GM10266 (cell line): ENCODE measurements around the gene CT45A5.
A peak's percentile ranks its signal among the peaks of the same experiment; 100 is the strongest.
"Not testable (repeated sequence)": the region's sequence is repeated elsewhere in the genome, so short reads cannot be mapped to it uniquely, and the experiment has no call there.

ENCODE experiments used
- DNase-seq: peaks from one replicate; pipeline ENCODE4 v3.0.0; 2012; ENCODE audit errors: extremely low spot score
- TF ChIP-seq, protein P1 (sequence below): IDR thresholded peaks from 2 replicates; pipeline ENCODE4 v1.5.1; 2012; ENCODE audit warnings: mild to moderate bottlenecking, low read depth; ENCODE audit not compliant: control insufficient read depth, insufficient read depth; ENCODE audit errors: missing control alignments

Gene CT45A5, protein sequence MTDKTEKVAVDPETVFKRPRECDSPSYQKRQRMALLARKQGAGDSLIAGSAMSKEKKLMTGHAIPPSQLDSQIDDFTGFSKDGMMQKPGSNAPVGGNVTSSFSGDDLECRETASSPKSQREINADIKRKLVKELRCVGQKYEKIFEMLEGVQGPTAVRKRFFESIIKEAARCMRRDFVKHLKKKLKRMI

DNA sequence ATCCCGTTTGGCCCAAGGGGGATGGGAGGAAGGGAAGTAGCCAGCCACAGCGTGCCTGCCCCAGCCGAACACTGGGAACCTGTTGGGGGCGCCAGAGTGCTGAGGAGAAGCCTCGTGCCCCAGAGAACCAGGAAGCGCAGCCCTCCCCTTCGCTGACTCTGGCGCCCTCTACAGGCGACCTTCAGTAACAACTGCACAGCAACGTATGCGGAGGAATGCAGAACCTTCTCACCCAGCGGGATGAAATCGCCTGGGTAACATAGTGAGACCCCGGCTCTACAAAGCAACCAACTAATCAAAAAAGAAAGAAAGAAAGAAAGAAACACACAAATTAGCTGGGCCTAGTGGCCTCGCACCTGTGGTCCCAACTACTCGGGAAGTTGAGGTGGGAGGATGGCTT lies at the start of gene CT45A5:
TSS of gene CT45A5 (minus strand) at position 101 of the 400 bp plus-strand sequence. CDS start 3,774 bp downstream, outside the sequence.
- not testable (repeated sequence) for DNase-seq

DNA sequence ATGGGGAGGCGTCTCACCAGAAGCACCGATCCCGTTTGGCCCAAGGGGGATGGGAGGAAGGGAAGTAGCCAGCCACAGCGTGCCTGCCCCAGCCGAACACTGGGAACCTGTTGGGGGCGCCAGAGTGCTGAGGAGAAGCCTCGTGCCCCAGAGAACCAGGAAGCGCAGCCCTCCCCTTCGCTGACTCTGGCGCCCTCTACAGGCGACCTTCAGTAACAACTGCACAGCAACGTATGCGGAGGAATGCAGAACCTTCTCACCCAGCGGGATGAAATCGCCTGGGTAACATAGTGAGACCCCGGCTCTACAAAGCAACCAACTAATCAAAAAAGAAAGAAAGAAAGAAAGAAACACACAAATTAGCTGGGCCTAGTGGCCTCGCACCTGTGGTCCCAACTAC lies 34.6 kb upstream of the CT45A5 start, which contains the start of gene CT45A2:
TSS of gene CT45A2 (minus strand) at position 101 of the 400 bp plus-strand sequence. CDS start 3,747 bp downstream, outside the sequence.
- DNase-seq = not testable (repeated sequence)

DNA sequence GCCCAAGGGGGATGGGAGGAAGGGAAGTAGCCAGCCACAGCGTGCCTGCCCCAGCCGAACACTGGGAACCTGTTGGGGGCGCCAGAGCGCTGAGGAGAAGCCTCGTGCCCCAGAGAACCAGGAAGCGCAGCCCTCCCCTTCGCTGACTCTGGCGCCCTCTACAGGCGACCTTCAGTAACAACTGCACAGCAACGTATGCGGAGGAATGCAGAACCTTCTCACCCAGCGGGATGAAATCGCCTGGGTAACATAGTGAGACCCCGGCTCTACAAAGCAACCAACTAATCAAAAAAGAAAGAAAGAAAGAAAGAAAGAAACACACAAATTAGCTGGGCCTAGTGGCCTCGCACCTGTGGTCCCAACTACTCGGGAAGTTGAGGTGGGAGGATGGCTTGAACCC lies 17.4 kb upstream of the CT45A5 start, which contains the start of gene CT45A6:
TSS of gene CT45A6 (minus strand) at position 101 of the 400 bp plus-strand sequence. CDS start 3,794 bp downstream, outside the sequence.
- not testable (repeated sequence) for DNase-seq

DNA sequence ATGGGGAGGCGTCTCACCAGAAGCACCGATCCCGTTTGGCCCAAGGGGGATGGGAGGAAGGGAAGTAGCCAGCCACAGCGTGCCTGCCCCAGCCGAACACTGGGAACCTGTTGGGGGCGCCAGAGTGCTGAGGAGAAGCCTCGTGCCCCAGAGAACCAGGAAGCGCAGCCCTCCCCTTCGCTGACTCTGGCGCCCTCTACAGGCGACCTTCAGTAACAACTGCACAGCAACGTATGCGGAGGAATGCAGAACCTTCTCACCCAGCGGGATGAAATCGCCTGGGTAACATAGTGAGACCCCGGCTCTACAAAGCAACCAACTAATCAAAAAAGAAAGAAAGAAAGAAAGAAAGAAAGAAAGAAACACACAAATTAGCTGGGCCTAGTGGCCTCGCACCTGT lies 17.2 kb downstream of the CT45A5 start, which contains the start of gene CT45A3:
TSS of gene CT45A3 (minus strand) at position 101 of the 400 bp plus-strand sequence. CDS start 3,747 bp downstream, outside the sequence.
- DNase-seq = not testable (repeated sequence)

DNA sequence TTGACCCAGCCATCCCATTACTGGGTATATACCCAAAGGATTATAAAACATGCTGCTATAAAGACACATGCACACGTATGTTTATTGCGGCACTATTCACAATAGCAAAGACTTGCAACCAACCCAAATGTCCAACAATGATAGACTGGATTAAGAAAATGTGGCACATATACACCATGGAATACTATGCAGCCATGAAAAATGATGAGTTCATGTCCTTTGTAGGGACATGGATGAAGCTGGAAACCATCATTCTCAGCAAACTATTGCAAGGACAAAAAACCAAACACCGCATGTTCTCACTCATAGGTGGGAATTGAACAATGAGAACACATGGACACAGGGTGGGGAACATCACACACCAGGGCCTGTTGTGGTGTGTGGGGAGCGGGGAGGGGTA lies 40.6 kb downstream of the CT45A5 start:
- not testable (repeated sequence) for DNase-seq

DNA sequence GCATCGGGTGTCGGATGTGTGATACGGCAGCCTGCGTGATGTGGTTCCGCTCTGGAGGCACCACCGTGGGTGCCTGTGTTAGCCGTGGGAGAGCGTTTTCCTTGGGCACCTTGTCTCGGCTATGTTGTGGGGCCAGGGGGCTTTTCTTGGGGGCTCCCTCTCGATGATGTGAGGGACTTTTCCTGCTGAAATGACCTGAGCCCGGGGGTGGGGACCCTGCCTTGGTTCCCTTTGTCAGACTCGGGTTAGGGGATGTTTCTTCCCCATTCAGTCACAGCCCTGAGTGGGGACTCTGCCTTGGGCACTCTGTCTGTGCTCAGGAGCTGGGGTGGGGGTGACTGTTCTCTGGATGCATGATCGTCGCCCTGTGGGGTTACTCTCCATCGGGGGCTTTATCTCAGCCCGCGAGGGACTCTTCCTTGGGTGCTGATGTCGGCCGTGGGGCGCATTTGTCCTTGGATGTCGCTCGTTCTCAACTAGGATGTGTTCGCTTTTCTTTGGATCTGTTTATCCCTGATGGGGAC lies 44.0 kb downstream of the CT45A5 start:
- TF ChIP-seq, protein P1, sequence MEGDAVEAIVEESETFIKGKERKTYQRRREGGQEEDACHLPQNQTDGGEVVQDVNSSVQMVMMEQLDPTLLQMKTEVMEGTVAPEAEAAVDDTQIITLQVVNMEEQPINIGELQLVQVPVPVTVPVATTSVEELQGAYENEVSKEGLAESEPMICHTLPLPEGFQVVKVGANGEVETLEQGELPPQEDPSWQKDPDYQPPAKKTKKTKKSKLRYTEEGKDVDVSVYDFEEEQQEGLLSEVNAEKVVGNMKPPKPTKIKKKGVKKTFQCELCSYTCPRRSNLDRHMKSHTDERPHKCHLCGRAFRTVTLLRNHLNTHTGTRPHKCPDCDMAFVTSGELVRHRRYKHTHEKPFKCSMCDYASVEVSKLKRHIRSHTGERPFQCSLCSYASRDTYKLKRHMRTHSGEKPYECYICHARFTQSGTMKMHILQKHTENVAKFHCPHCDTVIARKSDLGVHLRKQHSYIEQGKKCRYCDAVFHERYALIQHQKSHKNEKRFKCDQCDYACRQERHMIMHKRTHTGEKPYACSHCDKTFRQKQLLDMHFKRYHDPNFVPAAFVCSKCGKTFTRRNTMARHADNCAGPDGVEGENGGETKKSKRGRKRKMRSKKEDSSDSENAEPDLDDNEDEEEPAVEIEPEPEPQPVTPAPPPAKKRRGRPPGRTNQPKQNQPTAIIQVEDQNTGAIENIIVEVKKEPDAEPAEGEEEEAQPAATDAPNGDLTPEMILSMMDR = no peak
- DNase-seq = no peak

DNA sequence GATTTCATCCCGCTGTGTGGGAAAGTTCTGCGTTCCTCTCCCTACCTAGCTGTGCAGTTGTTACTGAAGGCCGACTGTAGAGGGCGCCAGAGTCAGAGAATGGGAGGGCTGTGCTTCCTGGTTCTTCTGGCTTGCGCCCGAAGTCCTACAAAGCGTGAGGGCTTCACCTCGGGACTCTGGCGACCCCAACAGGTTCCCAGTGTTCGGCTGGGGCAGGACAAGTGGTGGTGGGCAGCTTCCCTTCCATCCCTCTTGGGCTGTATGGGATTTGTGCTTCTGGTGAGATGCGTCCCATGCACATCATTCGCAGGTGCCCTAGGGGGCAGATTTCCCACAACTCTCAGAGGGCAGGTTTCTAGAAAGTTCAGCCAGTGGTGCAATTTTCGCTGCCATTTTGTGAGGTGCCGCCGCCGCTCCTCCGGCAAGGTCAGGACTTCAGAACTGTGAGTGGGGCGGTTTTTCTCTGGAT lies 44.6 kb downstream of the CT45A5 start:
- TF ChIP-seq, protein P1 = peak; percentile 60
- peak; percentile 26 for DNase-seq

DNA sequence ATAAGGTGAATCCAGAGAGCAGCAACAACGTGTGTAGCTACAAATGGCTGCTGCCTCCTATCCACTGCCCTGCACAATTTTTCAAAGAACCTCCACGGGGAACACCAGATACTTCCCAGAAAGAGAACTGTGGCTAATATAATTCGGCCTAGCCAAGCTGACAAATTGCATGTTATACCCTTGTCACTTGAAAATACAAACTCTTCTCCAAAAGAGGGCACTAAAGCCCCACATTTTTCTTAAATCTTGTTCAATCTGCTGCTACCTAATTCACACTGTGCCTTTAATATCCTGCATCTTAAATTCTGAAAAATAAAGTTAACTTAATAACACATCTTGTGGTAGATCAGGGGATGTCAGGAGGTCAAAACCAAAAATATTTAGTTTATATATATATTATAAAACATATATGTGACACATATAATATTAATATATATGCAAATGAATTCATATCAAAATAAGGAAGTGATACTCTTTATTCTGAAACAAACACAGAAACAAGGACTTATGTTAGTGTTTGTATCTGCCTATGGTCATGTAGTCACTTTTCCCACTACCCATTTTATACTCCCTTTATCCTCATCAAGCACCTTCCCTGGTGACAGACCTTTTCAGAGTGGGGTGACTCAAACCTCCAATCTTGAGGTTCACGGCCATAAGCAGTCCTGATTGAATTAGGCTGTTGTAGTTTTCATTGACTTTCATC lies 47.8 kb downstream of the CT45A5 start:
- no peak for DNase-seq
- TF ChIP-seq, protein P1 = no peak

DNA sequence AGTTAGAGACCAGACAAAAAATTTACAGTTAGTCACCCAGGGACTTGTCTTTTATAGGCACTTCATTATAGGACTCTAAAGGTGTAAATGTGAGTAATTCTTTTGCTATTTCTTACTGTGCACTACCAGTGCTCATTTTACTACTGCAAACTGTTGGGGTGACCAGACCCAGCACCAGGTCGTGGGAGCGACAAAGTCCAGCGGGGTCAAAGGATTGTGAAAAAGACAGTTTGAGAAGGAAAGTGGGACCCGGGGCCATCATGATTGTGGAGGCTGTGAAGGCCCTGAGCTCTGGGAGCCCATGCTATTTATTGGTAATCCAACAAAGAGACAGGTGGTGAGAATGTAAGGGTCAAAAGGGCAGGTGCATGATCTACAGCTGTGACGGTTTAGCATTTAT lies 50.6 kb downstream of the CT45A5 start:
- DNase-seq = not testable (repeated sequence)
